Globus pallidus (tissue), 1 donor: Measurements from ENCODE around the gene IQGAP3.

Experiments used
- DNase-seq: peaks from one replicate; pipeline ENCODE4 v3.0.0-alpha.2; 2015; ENCODE audit warnings: low spot score

IQGAP3 gene

DNA sequence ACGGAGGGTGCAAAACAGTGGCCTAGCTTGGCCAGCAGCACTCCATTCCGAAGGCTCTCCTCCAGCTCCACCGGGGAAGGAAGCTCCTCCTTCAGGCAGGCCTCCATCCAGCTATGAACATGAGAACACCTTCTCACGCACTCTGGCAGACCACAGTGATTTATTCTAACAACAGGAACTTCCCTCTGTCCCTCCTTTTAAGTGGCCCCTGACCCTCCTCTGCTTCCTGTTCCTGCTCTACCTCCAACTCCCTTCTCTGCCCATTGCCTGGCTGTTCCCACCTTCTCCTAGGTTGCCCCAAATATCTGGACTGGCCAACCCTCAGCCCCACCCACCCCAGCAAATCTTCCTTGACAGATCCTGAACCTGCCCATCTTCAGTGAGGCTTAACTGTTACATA, 5.9 kb downstream of the IQGAP3 start:
- DNase-seq: no peak

DNA sequence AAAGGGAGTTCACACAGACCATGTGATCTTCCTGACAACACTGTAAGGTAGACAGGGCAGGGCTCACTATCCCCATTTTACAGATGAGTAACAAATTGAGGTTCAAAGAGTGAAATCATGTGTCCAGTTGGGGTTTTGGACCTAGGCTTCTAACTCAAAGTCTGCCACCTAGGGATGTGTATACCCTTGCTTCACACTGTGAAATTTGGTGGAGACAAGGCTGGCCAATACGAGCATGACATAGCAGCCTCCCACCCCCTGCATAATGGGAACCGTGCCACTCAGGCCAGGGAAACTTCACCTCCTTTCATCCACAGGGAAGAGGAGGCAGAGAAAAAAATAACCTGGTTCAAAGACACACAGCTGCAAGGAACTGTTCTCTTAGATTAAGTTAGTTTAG, 6.8 kb downstream of the IQGAP3 start:
- no peak for DNase-seq

DNA sequence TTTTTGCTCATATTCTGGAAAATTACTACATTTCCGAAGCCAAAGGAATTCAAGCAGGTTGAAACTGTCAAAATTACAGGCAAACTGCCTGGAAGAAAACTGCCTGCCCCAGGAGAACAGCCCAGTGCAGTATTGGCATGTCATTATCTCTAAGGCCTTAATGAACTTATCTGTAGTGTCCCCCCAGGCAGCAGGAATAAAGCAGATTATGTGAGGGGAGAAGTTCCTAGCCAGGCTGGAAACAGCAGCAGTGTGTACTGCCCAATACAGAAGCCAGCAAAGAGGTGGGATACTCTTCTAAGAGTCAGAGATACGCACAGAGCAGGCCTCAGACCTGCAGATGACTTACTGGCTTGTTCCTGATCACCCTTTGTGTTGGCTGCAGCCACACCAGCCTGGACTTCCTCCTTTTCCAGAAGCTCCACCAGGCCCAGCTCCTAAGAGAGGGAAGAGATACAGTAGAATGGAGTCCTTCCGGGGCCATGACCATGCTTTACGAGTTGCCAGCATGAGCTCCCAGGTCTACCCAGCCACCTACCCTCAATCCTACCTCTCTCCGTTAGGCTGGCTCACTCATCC, 11.7 kb downstream of the IQGAP3 start:
- DNase-seq: no peak

DNA sequence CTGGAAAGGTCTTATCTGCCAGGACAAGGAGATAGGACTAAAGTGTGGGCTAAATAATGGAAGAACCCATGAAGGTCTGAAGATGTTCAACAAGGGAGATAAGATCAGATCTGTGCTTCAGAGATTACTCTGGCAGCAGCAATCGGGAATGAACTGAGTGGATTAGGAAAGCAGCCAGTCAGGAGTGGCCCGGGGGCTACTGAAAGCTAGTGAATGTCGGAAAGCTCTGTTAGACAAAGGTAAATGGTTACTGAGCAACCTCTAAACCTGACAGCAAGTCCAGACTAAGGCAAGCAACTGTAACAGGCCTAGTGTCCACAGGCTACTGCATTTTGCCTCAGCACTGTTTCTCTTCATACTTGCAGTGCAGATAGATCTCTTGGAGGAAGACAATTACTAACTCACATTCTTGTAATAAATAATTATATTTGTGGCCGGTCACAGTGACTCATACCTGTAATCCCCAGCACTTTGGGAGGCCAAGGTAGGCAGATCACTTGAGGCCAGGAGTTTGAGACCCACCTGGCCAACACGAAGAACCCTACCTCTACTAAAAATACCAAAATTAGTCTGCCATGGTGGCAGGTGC, 12.5 kb downstream of the IQGAP3 start:
- DNase-seq: no peak

DNA sequence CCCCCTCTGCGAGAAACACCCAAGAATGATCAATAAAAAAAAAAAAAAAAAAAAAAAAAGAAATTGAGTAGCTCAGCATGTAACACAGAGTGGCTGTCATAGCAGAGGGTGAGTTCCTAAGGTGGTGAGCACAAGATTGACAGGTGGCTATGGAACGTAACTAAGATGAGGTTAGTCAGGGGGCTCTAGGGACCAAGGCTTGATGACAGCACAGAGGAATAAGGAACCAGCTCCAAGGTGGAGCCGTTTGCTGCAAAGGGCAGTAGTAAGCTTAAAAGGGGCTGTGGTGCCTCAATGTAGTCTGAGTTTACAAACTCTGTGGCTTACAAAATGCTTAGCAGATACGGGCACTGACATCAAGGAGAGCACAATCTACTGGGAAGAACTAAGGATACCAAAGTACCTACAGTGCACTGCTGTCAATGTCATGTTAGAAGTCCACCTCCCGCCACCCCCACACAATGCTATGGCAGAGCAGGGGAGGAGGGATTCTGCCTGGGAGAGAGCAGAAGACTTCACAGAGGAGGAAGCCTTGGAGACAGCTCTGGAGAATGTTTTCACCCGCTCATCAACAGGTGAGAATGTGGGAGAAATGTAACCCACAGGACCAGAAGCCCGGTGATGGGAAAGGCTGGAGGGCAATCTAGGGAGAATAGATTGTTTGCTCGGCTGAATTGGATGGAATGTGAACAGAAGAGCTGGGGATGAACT, 13.1 kb downstream of the IQGAP3 start:
- no peak for DNase-seq

DNA sequence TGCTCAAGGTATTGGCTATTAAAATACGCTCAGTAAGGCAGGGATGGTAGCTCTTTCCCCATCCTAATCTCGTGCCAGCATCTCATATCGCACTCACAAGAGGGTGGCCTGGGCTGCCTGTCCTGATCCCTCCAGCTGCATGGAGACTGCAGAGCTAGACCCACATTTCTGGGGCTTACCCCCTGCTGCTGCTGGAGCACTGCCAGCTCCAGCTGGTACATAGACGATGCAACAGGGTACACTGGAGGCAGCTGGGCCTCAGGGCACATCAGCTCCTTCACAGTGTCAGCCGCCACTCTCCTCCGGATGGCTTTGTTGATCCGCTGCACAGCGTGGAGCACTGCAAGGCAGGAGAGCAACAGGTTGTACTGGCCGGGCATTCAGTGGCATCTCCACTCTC, 16.0 kb downstream of the IQGAP3 start:
- no peak for DNase-seq

DNA sequence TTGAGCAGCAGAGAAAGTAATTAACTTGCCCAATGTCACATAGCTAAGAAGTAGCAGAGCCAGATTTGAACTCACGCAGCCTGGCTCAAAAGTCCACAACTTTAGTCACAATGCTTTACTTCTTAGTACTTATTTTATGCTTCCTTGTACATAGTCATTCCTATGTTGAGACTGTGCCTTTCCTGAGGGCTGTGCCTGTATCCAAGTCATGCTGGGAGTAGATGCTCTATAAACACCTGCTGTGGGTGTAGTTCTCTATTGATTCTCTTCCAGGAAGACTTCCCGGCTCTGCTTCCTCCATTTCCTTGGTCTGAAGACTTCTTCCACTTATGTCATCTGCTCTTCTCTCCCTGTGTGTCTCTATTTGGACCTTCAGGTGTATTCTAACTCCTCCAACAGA, 16.6 kb downstream of the IQGAP3 start:
- DNase-seq: no peak

DNA sequence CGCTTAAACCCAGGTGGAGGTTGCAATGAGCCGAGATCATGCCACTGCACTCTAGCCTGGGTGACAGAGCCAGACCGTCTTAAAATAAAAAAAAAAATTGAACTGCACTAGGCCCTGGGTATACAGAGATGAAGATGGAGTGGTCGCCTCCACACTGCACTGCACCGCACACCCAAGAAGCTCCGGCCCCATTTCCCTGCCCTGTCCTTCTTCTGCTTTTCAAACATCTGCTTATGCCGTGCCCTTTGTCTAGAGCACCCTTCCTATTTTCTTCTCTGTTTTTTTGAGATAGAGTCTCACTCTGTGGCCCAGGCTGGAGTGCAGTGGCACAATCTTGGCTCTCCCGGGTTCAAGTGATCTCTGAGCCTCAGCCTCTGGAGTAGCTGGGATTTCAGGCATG, 17.4 kb downstream of the IQGAP3 start:
- no peak for DNase-seq

DNA sequence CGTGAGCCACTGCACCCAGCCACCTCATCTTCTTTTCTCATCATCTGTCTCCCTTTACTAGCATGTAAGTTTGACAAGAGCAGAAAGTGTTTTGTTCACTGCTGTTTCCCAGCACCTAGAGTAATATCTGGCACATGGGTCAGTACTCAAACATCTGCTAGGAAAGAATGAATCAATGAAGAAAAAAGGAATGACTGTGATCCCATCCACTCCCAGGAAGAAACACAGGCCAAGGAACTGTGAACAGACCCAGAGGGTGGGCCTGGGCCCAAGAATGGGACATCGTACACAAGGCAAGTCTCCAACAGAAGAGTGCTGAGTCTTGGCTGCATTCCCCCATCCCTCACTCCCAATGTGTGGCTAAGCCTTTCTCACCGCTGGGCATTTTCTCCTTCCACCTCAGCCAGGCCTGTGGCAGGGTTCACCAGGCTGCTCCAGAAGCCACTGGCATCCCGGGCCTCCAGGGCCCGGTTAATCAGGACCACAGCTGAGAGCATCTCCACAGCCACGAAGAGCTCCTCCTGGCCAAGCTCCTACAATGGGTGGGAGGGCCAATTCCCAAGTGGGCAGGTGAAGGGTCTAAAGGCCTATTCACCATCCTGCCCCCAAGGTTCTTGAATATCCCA, 18.4 kb downstream of the IQGAP3 start:
- DNase-seq: no peak

DNA sequence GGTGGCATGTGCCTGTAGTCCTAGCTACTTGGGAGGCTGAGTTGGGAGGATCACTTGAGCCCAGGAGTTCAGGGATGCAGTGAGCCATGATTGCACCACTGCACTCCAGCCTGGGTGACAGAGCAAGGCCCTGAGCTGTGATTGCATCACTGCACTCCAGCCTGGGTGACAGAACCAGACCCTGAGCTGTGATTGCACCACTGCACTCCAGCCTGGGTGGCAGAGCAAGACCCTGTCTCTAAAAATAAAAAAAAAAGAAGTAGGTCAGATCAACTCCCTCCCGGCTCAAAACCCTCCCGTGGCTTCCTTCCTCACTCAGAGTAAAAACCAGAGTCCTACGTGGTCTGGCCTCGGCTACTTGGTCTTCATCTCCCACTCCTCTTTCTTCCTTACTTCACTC, 19.4 kb downstream of the IQGAP3 start:
- DNase-seq: peak; percentile 40

DNA sequence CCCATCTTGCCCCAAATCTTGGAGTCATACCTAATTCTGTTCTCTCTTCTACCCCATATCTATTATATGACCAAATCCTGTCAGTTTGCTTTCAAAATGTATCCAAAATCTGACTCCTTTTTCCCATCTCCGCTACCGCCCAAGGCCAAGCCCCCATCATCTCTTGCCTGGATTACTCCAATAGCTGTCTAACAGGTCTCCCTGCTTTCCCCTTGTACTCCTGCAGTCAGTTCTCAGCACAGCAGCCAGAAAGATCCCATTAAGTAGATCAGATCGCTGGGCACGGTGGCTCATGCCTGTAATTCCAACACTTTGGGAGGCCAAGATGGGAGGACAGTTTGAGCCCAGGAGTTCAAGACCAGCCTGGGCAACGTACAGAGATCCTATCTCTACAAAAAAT, 19.8 kb downstream of the IQGAP3 start:
- no peak for DNase-seq

DNA sequence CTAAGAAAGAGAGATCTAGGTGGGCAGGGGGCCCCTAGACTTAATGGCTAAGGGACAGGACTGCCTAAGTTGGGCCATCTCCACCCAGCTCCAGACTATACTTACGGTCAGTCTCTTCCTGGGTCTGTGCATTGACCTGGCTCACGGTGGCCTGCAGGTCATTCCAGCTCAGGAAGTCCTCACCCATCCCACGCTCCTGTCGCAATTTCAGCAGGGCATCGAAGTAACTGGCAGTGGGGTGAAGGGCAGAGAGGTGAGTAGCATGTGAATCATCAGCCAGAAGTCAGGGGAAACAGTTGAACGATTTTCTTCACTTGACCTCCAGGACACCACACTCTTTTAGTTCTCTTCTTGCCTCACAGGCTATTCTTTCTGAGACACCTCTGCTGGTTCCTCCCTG, 20.5 kb downstream of the IQGAP3 start:
- no peak for DNase-seq

DNA sequence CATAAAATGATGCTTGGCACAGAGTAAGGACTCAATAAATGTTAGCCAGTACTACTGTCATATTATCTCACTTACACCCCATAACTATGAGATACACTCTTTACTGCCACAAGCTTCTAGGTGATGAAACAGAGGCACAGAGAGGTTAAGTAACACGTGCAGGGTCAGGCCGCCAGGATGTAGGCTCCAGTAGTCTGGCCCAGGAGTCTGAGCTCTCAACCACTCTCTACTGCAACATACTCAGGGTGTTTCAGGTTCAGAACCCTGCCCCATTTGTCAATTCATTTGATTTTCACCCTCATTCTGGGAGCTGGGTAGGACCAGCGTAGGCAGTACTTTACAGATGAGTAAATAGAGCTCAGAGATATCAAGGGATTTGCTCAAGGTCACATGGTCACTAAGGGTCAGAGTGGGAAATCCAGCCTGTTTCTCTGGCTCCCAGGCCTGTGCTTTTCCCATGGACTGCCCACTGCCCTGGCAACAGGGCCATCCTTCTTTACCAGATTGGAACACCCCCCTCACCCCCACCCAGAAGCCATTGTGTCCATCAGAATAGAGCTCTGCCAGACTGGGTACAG, 21.2 kb downstream of the IQGAP3 start:
- DNase-seq: no peak

DNA sequence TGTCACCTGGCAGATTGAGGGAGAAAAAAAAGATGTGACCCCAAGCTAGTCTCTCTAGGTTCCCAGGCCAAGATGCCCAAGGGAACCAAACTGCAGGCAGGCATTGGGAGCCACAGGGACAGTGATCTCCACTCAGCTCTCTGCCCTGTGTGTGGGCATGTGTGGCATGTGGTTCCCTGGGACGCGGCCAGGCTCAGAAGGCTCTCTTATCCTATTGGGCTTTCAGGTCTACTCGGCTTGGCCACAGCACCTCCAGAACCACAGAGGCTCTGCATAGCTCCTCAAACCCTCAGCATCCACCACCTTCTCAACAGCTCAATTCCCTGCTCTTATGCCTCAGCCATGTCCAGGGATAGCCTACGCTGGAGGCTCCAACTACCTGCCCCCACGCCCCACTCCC, 22.0 kb downstream of the IQGAP3 start:
- no peak for DNase-seq

DNA sequence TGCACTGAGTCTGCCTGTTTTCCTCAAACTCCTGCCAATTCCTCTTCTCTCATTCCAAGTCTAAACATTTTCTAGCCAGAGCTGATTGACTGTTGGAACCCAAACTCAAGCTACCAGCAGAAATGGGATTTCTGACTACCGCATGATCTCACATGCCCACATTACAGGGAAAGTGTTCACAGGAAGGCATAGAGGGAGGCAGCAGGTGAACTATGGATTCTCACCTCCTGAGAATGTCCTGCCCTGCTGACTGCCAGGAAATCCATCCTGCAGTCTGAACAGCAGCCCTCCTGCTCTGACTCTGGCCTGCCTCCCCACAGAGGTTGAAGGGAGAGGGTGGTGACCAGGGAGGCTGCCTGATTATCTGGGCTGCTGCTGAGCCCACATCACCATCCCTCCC, 22.5 kb downstream of the IQGAP3 start:
- DNase-seq: no peak

DNA sequence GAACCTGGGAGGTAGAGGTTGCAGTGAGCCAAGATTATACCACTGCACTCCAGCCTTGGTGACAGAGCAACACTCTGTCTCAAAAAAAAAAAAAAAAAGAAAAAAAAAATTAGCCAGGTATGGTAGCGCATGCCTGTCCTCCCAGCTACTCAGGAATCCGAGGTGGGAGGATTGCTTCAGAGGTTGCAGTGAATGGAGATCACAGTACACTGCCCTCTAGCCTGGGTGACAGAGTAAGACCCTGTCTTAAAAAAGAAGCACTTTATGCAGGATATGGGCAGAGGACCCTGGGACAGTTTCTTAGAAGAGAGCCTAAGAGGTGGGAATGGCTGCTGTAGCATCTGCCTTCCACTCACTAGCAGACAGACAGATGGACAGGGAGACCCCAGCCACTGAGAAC, 23.0 kb downstream of the IQGAP3 start:
- no peak for DNase-seq

DNA sequence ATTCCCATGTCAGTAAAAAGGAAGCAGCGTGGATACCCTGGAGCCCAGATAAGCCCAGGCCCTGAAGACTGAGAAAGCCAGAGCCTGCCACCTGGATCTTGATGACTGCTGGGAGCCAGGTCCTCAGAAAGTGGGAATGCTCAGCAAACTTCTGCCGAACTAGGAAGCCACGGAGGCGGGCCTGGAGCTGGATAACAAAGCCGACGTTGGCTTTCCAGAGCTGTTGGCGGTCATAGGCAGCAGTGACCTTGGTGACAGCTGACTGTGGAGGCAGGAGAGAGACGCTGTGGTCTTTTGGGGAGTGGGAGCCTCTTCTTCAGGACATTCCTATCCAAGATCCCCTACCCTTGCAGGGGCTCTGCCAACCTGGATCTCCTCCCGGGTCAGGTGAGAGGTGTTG, 24.4 kb downstream of the IQGAP3 start:
- no peak for DNase-seq

DNA sequence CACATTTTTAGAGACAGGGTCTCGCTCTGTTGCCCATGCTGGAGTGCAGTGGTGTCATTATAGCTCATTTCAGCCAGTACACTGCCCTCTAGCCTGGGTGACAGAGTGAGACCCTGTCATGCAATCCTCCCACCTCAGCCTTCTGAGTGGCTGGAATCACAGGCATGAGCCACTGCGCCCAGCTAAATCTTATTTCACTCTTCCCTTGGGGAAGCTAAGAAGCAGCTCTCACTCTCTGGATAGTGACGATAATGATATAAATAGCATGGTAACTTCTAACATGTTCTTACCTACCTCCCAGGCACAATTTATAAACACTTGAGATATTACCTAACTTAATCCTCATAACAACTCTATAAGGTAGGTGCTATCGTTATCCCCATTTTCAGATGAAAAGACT, 24.9 kb downstream of the IQGAP3 start:
- DNase-seq: no peak

DNA sequence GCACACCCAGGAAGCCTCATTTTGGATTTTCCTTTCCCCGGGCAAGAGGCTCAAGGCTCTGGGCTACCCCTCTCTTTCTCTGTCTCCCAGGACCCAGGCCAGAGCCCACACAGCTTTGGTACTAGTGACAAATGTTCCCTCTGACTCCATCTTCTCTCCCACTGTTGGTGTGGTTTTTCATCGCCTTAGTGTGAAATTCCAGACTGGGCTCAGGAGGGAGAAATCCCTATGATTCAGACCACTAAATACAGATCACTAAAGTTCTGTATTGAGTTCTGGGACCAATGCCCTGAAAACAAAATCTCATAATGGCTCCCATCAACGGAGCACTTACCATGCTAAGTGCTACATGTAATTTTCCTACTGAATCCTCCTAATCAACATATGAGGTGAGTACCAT, 26.1 kb downstream of the IQGAP3 start:
- no peak for DNase-seq

DNA sequence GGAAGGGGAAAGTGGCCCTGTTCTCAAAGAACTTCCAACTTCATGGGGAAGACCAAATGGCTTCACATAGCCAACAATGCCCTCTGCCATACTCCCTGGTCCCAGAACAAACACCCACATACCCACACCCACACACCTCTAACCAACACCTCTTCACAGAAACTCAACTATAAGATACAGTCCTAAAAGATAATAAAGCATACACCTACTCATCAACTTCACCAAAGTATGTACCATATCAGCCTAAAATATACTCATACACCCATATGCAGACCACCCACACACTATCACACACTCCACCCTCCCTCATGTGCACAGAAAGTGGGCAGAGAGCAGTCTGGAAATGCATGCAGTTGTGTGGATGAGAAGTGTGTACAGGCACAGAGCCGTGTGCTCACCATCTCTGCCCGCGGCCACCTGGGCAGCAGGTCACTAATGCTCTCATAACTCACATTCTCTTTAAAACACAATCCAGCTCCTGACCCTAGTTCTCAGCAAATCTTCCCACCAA, 27.7 kb downstream of the IQGAP3 start:
- DNase-seq: no peak

DNA sequence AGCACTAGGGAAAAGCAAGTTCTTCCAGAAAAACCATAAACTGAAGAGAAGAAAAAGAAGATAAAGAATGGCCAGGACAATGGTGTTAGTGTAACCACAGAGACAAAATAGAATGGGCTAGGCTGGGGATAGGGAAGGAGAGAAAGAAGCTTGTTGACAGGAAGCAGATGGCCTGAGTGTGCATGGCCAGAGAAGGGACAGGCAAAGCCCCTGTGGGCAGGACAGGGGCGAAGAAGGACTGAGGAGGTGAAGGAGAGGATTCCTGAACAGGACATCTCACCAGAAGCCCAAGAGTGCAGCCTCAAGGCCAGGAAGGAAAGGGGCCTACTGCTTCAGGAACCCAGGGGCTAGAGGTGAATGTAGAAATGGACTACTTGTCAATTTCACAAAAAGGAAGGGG, 29.3 kb downstream of the IQGAP3 start:
- no peak for DNase-seq

DNA sequence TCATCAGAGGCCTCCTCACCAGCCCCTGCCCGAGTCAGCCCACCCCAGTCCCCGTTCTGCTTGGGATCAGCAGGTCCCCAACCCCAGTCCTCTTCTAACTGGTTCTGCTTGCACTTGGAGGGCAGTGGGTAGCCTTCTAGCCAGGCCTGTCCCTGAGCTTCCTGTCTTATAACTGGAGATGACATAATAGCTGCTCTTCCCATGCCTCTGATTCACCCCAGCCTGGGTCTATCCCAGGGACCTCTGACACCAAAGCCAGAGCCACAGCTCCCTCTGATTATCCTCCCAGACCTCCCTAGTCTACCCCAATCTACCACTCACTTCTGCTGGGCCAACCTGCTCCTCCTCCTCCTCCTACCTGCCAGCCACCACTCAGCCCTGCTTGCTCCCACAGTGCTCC, 31.4 kb downstream of the IQGAP3 start:
- no peak for DNase-seq

DNA sequence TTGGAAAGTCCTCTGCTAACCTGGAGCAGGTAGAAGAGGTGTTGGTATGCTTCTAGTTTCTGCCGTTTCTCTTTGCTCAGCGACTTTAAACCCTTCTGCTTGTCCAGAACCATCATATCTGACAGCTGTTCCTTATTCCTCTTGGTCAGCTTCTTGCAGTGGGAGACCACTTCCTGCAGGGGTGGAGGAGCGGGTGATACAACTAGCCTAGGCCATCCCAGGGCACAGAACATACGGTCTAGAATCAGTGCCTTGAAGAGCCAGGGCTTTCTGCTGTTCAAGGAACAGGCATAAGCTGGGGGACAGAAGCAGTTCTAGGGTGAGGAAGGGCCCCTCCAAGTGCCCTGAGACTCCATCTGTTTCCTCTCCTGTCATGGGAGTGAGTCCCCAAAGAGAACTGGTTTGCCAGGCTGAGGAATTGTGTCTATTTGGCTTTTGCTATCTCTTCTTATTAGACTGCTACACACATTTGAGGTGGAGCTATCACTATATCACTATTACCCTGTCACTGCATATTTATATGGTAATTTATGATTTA, 32.5 kb downstream of the IQGAP3 start:
- DNase-seq: no peak
